HCT116 (cell line): ENCODE data around the gene PLSCR4. TPM values are rescaled to one million over a fixed set of nuclear protein-coding genes. Genes with fewer than 3 reads are reported as not detected.

Experiments
- ATAC-seq: fragments of 200-7000 bp; cut with Tn5 transposase; 2 replicates; pipeline ENCODE4 v1.9.1; 2020; ENCODE audit warnings: mild to moderate bottlenecking, moderate library complexity
- BruUV-seq: library from RNA; stranded (reverse); fragments of 400-500 nt; replicated peaks from 2 replicates; lab custom pipeline; 2021; lab: Mats Ljungman, UMichigan
- CTCF ChIA-PET: fragments of 300-600 bp; sonication (Branson Sonifier 250); formaldehyde crosslinking; loops from one replicate; lab custom pipeline; 2021; ENCODE audit warnings: antibody characterized with exemption; lab: Charles Lee
- POLR2A ChIA-PET: fragments of 300-600, 350-600 bp; sonication (Branson Sonifier 250); formaldehyde crosslinking; loops from one replicate; lab custom pipeline; 2021; ENCODE audit warnings: antibody characterized with exemption; lab: Charles Lee
- RAD21 ChIA-PET, 2 experiments: fragments of 300-600 bp; sonication (Branson Sonifier 250); formaldehyde crosslinking; loops; one replicate each; lab custom pipeline; 2023; ENCODE audit warnings: low total read pairs in 2 of 2; ENCODE audit not compliant: uncharacterized antibody in 2 of 2, unreplicated experiment in 2 of 2, low non-redundant PET in 1 of 2; lab: Charles Lee
- DNase-seq: peaks from one replicate; pipeline ENCODE4 v3.0.0-alpha.2; 2010; ENCODE audit warnings: low read depth, low spot score
- H2AFZ ChIP-seq: fragments of 200-600 bp; shearing (Covaris generic), sonication (generic); 2 replicates; pipeline ENCODE4 v1.6.1; 2017; ENCODE audit warnings: low read depth, mixed run types, mixed read lengths, antibody characterized with exemption, low read length; ENCODE audit not compliant: poor library complexity, severe bottlenecking
- H3K27ac ChIP-seq: 2 replicates; pipeline ENCODE4 v1.5.1; 2012; ENCODE audit warnings: low read depth, low read length
- H3K27me3 ChIP-seq: fragments of 200-600 bp; sonication (generic); 2 replicates; pipeline ENCODE4 v1.6.1; 2016; ENCODE audit warnings: mixed run types, low read length, mixed read lengths; ENCODE audit not compliant: insufficient read depth
- H3K36me3 ChIP-seq, 2 experiments: fragments of 200-500 bp in 1 of 2; fragments of 200-600 bp in 1 of 2; sonication (Bioruptor generic) in 1 of 2; sonication (generic) in 1 of 2; 2 replicates each; pipeline versions ENCODE4 v1.5.1 to v1.6.1; 2014 to 2016; ENCODE audit warnings: low read length in 2 of 2, inconsistent platforms in 1 of 2, mixed read lengths in 1 of 2, mixed run types in 1 of 2; ENCODE audit not compliant: insufficient read depth in 2 of 2, control insufficient read depth in 1 of 2
- H3K4me1 ChIP-seq, 2 experiments: fragments of 200-600 bp in 1 of 2; sonication (generic) in 1 of 2; 2 replicates each; pipeline versions ENCODE4 v1.5.1 to v1.6.1; 2012 to 2017; ENCODE audit warnings: low read length in 2 of 2, inconsistent platforms in 1 of 2, mild to moderate bottlenecking in 1 of 2, mixed read lengths in 1 of 2, mixed run types in 1 of 2, moderate library complexity in 1 of 2; ENCODE audit not compliant: insufficient read depth in 2 of 2, control insufficient read depth in 1 of 2
- H3K4me2 ChIP-seq: fragments of 200-600 bp; sonication (generic); 2 replicates; pipeline ENCODE4 v1.6.1; 2017; ENCODE audit warnings: mixed run types, low read length, mixed read lengths
- H3K4me3 ChIP-seq, 2 experiments: fragments of 200-600 bp in 1 of 2; sonication (generic) in 1 of 2; replicated peaks in 1 of 2; 2 replicates each; pipeline ENCODE4 v1.5.1; 2011 to 2016; ENCODE audit warnings: low read length in 2 of 2, control low read depth in 1 of 2, low read depth in 1 of 2, mild to moderate bottlenecking in 1 of 2, mixed read lengths in 1 of 2, mixed run types in 1 of 2
- H3K79me2 ChIP-seq: fragments of 200-600 bp; sonication (generic); 2 replicates; pipeline ENCODE4 v1.6.1; 2017; ENCODE audit warnings: mild to moderate bottlenecking, mixed run types, low read length, moderate library complexity, mixed read lengths; ENCODE audit not compliant: insufficient read depth
- H3K9ac ChIP-seq: fragments of 200-600 bp; sonication (generic); 2 replicates; pipeline ENCODE4 v1.6.1; 2016; ENCODE audit warnings: low read length, mixed read lengths
- H3K9me2 ChIP-seq: fragments of 200-600 bp; sonication (generic), shearing (Covaris generic); 2 replicates; pipeline ENCODE4 v1.6.1; 2017; ENCODE audit warnings: mixed run types, mild to moderate bottlenecking, moderate library complexity; ENCODE audit not compliant: insufficient read depth
- H3K9me3 ChIP-seq, 2 experiments: fragments of 200-500 bp in 1 of 2; fragments of 200-600 bp in 1 of 2; sonication (Bioruptor generic) in 1 of 2; sonication (generic) in 1 of 2; 2 replicates each; pipeline ENCODE4 v1.6.1; 2014 to 2017; ENCODE audit warnings: low read length in 2 of 2, mixed read lengths in 2 of 2, inconsistent platforms in 1 of 2, low read depth in 1 of 2, mild to moderate bottlenecking in 1 of 2, mixed run types in 1 of 2, moderate library complexity in 1 of 2; ENCODE audit not compliant: control insufficient read depth in 1 of 2, insufficient read depth in 1 of 2
- H4K20me1 ChIP-seq: fragments of 200-600 bp; sonication (generic), shearing (Covaris generic); 2 replicates; pipeline ENCODE4 v1.6.1; 2017; ENCODE audit warnings: mixed run types, mild to moderate bottlenecking, moderate library complexity; ENCODE audit not compliant: insufficient read depth
- ATF3 ChIP-seq: IDR thresholded peaks from 2 replicates; pipeline ENCODE4 v1.6.1; 2012
- CBX3 ChIP-seq: IDR thresholded peaks from 2 replicates; pipeline ENCODE4 v1.6.1; 2012; ENCODE audit warnings: low read depth
- CEBPB ChIP-seq: IDR thresholded peaks from 2 replicates; pipeline ENCODE4 v1.6.1; 2012; ENCODE audit warnings: low read depth
- EGR1 ChIP-seq: IDR thresholded peaks from 2 replicates; pipeline ENCODE4 v1.6.1; 2012; ENCODE audit warnings: low read depth
- JUND ChIP-seq: IDR thresholded peaks from 2 replicates; pipeline ENCODE4 v1.6.1; 2012
- MAX ChIP-seq: IDR thresholded peaks from 2 replicates; pipeline ENCODE4 v1.6.1; 2012
- POLR2A ChIP-seq: IDR thresholded peaks from 2 replicates; pipeline ENCODE4 v1.7.0; 2011; ENCODE audit warnings: borderline replicate concordance; ENCODE audit not compliant: insufficient read depth, insufficient read length; ENCODE audit errors: extremely low read depth
- RAD21 ChIP-seq: IDR thresholded peaks from 2 replicates; pipeline ENCODE4 v1.6.1; 2012; ENCODE audit warnings: low read depth, mild to moderate bottlenecking
- REST ChIP-seq: IDR thresholded peaks from 2 replicates; pipeline ENCODE4 v1.6.1; 2012; ENCODE audit warnings: low read depth
- SIN3A ChIP-seq: IDR thresholded peaks from 2 replicates; pipeline ENCODE4 v1.6.1; 2012; ENCODE audit warnings: low read depth
- SP1 ChIP-seq: IDR thresholded peaks from 2 replicates; pipeline ENCODE4 v1.6.1; 2012; ENCODE audit warnings: low read depth
- SRF ChIP-seq: IDR thresholded peaks from 2 replicates; pipeline ENCODE4 v1.6.1; 2012; ENCODE audit warnings: low read depth
- TCF7L2 ChIP-seq: IDR thresholded peaks from 2 replicates; pipeline ENCODE4 v1.7.0; 2011; ENCODE audit warnings: borderline replicate concordance, inconsistent platforms; ENCODE audit not compliant: insufficient read depth, insufficient read length; ENCODE audit errors: extremely low read depth
- ZNF274 ChIP-seq: fragments of 200-500 bp; sonication (Bioruptor generic); IDR thresholded peaks from 2 replicates; pipeline ENCODE4 v1.6.1; 2014; ENCODE audit warnings: mild to moderate bottlenecking, low read depth, low read length, inconsistent platforms
- intact Hi-C: fragments of 100-400 bp; cut with micrococcal nuclease; formaldehyde crosslinking; loops from 2 replicates; pipeline ENCODE4 v1.10.0; 2022
- total RNA-seq: library from RNA; stranded (reverse); gene quantifications from one replicate; pipeline ENCODE4 v1.2.1, GENCODE V29; 2021; ENCODE audit not compliant: unreplicated experiment

The PLSCR4 gene
- total RNA-seq, 1 experiment from 2014 or later = 4.1 TPM

- H3K9ac ChIP-seq = no peak overlapping the region
- H3K9me2 ChIP-seq = no peaks in the 10 kb centered on the region
- no peaks in the 10 kb centered on the region for H3K4me1 ChIP-seq
- no peak overlapping the region for H3K4me3 ChIP-seq
- H3K4me2 ChIP-seq = no peak overlapping the region
- H3K27me3 ChIP-seq = no peaks in the 10 kb centered on the region
- POLR2A ChIA-PET = no interaction called here
- no peak for TF ChIP-seq SIN3A
- no peak for TF ChIP-seq JUND
- no peak for TF ChIP-seq REST
- TF ChIP-seq CBX3 = no peak
- TF ChIP-seq TCF7L2 = no peak
- TF ChIP-seq POLR2A = no peak
- no peak for TF ChIP-seq MAX
- TF ChIP-seq ZNF274 = no peak
- TF ChIP-seq SRF = no peak
- TF ChIP-seq CEBPB = no peak
- TF ChIP-seq ATF3 = no peak
- TF ChIP-seq SP1 = no peak
- TF ChIP-seq EGR1 = no peak
- TF ChIP-seq RAD21 = no peak
- H3K9me3 ChIP-seq = no peaks in the 10 kb centered on the region
- ATAC-seq (no peak), DNase-seq (no peak)
- H3K27ac ChIP-seq = no peak overlapping the region
- no peaks in the 10 kb centered on the region for H3K36me3 ChIP-seq
- no peaks in the 10 kb centered on the region for H4K20me1 ChIP-seq
- RAD21 ChIA-PET = no interaction called here
- intact Hi-C loops = no loop called here
- no peaks in the 10 kb centered on the region; the same call in 1 of the 2 replicates for H3K79me2 ChIP-seq
- no TSS peak for BruUV-seq
- CTCF ChIA-PET = interaction anchor here (2.0 kb wide), 1 partner anchor 80 kb away, joined by 5 read pairs; no protein-coding TSS in a partner anchor
- no peak overlapping the region for H2AFZ ChIP-seq
These were observed 105.3 kb downstream of the PLSCR4 start for GRCh38 chr3:146145642-146146041.
